ENCODE data around the gene NHSL2.

GRCh38 chrX:72031118-72031517, 120.5 kb downstream of the NHSL2 start:
- TF ChIP-seq, protein P1, sequence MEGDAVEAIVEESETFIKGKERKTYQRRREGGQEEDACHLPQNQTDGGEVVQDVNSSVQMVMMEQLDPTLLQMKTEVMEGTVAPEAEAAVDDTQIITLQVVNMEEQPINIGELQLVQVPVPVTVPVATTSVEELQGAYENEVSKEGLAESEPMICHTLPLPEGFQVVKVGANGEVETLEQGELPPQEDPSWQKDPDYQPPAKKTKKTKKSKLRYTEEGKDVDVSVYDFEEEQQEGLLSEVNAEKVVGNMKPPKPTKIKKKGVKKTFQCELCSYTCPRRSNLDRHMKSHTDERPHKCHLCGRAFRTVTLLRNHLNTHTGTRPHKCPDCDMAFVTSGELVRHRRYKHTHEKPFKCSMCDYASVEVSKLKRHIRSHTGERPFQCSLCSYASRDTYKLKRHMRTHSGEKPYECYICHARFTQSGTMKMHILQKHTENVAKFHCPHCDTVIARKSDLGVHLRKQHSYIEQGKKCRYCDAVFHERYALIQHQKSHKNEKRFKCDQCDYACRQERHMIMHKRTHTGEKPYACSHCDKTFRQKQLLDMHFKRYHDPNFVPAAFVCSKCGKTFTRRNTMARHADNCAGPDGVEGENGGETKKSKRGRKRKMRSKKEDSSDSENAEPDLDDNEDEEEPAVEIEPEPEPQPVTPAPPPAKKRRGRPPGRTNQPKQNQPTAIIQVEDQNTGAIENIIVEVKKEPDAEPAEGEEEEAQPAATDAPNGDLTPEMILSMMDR (IDR thresholded peaks at IDR 0.05; ENCODE audit: borderline replicate concordance, extremely low read depth, low read length, poor library complexity, severe bottlenecking): no peak
- no peak for TF ChIP-seq EZH2 (IDR thresholded peaks at IDR 0.05; ENCODE audit: borderline replicate concordance, low read depth, low read length, severe bottlenecking)

Data from DND-41 (cell line).